GM12878 (cell line): ENCODE data around the gene GAS6.

Source experiments
- BHLHE40 ChIP-seq, 2 experiments: fragments of 450-650 bp in 1 of 2; IDR thresholded peaks; 2 replicates each; pipeline ENCODE4 v1.6.1; 2011 to 2017; ENCODE audit warnings: low read depth in 2 of 2, borderline replicate concordance in 1 of 2, improper control_type of control experiment in 1 of 2, low read length in 1 of 2, mild to moderate bottlenecking in 1 of 2
- CREB1 ChIP-seq: IDR thresholded peaks from 2 replicates; pipeline ENCODE4 v1.6.1; 2012; ENCODE audit warnings: low read depth, mild to moderate bottlenecking, inconsistent platforms
- EP300 ChIP-seq, 2 experiments: fragments of 150-350 bp in 1 of 2; IDR thresholded peaks; 2 replicates each; pipeline ENCODE4 v1.6.1; 2011 to 2012; ENCODE audit warnings: low read depth in 2 of 2, low read length in 2 of 2, borderline replicate concordance in 1 of 2, improper control_type of control experiment in 1 of 2, inconsistent platforms in 1 of 2; ENCODE audit not compliant: control insufficient read depth in 1 of 2
- ETV6 ChIP-seq, 2 experiments: fragments of 450-650 bp in 1 of 2; IDR thresholded peaks in 1 of 2; conservative IDR thresholded peaks in 1 of 2; 2 replicates each; pipeline ENCODE4 v1.6.1; 2014; ENCODE audit warnings: antibody characterized with exemption in 1 of 2, borderline replicate concordance in 1 of 2, low read depth in 1 of 2, mild to moderate bottlenecking in 1 of 2, moderate library complexity in 1 of 2
- HDGF ChIP-seq: fragments of 450-650 bp; IDR thresholded peaks from 2 replicates; pipeline ENCODE4 v1.6.1; 2016; ENCODE audit warnings: antibody characterized with exemption
- MYC ChIP-seq: IDR thresholded peaks from 2 replicates; pipeline ENCODE4 v1.6.1; 2011; ENCODE audit warnings: mild to moderate bottlenecking, low read length, moderate library complexity, inconsistent platforms; ENCODE audit not compliant: insufficient read depth, insufficient replicate concordance, insufficient read length, severe bottlenecking
- POLR2AphosphoS5 ChIP-seq: IDR thresholded peaks from 2 replicates; pipeline ENCODE4 v1.6.1; 2011; ENCODE audit warnings: mild to moderate bottlenecking, low read length, inconsistent platforms
- SIN3A ChIP-seq: IDR thresholded peaks from 2 replicates; pipeline ENCODE4 v1.6.1; 2012; ENCODE audit warnings: low read depth, low read length, improper control_type of control experiment
- SP1 ChIP-seq: IDR thresholded peaks from one replicate; pipeline ENCODE4 v1.6.1; 2011; ENCODE audit warnings: low read depth, low read length
- YY1 ChIP-seq: IDR thresholded peaks from 2 replicates; pipeline ENCODE4 v1.6.1; 2011; ENCODE audit warnings: low read depth, mild to moderate bottlenecking, low read length
- ZBED1 ChIP-seq: IDR thresholded peaks from 2 replicates; pipeline ENCODE4 v1.6.1; 2016; ENCODE audit warnings: borderline replicate concordance
- TF ChIP-seq, protein P1 (sequence below), 3 experiments: IDR thresholded peaks in 2 of 3; conservative IDR thresholded peaks in 1 of 3; 2 replicates each; pipeline ENCODE4 v1.5.1; 2011; ENCODE audit warnings: low read depth in 3 of 3, low read length in 3 of 3, mild to moderate bottlenecking in 3 of 3, control low read depth in 2 of 3, moderate library complexity in 2 of 3, inconsistent platforms in 1 of 3, mixed read lengths in 1 of 3; ENCODE audit not compliant: control insufficient read depth in 2 of 3, insufficient read depth in 1 of 3; ENCODE audit errors: extremely low read depth in 1 of 3
- TF ChIP-seq, protein P2 (sequence below): fragments of 450-650 bp; IDR thresholded peaks from 2 replicates; pipeline ENCODE4 v1.6.1; 2017; ENCODE audit warnings: mild to moderate bottlenecking
- TF ChIP-seq, protein P3 (sequence below): fragments of 450-650 bp; IDR thresholded peaks from 2 replicates; pipeline ENCODE4 v1.6.1; 2016; ENCODE audit warnings: mild to moderate bottlenecking

DNA sequence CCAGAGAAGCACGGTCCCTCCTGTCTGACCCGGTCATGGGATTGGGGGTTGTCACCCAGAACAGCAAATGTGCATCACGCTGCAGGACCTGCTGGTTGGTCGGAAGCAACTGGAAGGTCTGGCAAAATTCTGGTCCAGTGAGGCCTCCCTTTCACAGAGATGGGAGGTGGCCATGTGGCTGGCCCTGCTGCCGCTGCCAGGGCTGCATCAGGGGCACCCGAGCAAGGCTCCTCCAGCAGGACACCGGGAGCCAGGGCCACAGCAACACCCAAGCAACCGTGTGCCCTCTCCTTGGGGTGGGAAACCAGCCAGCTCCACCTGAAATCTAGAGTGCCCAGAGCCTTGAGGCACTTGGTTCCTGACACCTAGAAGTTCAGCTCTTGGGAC is 11.5 kb upstream of the GAS6 start:
- TF ChIP-seq HDGF: no peak
- TF ChIP-seq SIN3A: no peak
- TF ChIP-seq, protein P1, sequence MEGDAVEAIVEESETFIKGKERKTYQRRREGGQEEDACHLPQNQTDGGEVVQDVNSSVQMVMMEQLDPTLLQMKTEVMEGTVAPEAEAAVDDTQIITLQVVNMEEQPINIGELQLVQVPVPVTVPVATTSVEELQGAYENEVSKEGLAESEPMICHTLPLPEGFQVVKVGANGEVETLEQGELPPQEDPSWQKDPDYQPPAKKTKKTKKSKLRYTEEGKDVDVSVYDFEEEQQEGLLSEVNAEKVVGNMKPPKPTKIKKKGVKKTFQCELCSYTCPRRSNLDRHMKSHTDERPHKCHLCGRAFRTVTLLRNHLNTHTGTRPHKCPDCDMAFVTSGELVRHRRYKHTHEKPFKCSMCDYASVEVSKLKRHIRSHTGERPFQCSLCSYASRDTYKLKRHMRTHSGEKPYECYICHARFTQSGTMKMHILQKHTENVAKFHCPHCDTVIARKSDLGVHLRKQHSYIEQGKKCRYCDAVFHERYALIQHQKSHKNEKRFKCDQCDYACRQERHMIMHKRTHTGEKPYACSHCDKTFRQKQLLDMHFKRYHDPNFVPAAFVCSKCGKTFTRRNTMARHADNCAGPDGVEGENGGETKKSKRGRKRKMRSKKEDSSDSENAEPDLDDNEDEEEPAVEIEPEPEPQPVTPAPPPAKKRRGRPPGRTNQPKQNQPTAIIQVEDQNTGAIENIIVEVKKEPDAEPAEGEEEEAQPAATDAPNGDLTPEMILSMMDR (IDR thresholded peaks at IDR 0.05 in 2 of 3, conservative IDR thresholded peaks at IDR 0.05 in 1 of 3; ENCODE audit: control insufficient read depth in 2 of 3, extremely low read depth in 1 of 3, insufficient read depth in 1 of 3, low read depth in 3 of 3, low read length in 3 of 3): no peak
- no peak for TF ChIP-seq SP1
- TF ChIP-seq, protein P2, sequence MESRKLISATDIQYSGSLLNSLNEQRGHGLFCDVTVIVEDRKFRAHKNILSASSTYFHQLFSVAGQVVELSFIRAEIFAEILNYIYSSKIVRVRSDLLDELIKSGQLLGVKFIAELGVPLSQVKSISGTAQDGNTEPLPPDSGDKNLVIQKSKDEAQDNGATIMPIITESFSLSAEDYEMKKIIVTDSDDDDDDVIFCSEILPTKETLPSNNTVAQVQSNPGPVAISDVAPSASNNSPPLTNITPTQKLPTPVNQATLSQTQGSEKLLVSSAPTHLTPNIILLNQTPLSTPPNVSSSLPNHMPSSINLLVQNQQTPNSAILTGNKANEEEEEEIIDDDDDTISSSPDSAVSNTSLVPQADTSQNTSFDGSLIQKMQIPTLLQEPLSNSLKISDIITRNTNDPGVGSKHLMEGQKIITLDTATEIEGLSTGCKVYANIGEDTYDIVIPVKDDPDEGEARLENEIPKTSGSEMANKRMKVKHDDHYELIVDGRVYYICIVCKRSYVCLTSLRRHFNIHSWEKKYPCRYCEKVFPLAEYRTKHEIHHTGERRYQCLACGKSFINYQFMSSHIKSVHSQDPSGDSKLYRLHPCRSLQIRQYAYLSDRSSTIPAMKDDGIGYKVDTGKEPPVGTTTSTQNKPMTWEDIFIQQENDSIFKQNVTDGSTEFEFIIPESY: no peak
- TF ChIP-seq BHLHE40 (IDR thresholded peaks at IDR 0.05; ENCODE audit: borderline replicate concordance in 1 of 2, low read depth in 2 of 2, low read length in 1 of 2): no peak
- TF ChIP-seq EP300 (IDR thresholded peaks at IDR 0.05; ENCODE audit: borderline replicate concordance in 1 of 2, control insufficient read depth in 1 of 2, low read depth in 2 of 2, low read length in 2 of 2): no peak
- TF ChIP-seq ETV6 (conservative IDR thresholded peaks at IDR 0.05 in 1 of 2, IDR thresholded peaks at IDR 0.05 in 1 of 2; ENCODE audit: borderline replicate concordance in 1 of 2, low read depth in 1 of 2): no peak
- TF ChIP-seq YY1: no peak
- no peak for TF ChIP-seq ZBED1
- TF ChIP-seq, protein P3, sequence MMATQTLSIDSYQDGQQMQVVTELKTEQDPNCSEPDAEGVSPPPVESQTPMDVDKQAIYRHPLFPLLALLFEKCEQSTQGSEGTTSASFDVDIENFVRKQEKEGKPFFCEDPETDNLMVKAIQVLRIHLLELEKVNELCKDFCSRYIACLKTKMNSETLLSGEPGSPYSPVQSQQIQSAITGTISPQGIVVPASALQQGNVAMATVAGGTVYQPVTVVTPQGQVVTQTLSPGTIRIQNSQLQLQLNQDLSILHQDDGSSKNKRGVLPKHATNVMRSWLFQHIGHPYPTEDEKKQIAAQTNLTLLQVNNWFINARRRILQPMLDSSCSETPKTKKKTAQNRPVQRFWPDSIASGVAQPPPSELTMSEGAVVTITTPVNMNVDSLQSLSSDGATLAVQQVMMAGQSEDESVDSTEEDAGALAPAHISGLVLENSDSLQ: no peak
- TF ChIP-seq MYC: no peak
- TF ChIP-seq CREB1: no peak
- no peak for TF ChIP-seq POLR2AphosphoS5
